HCT116 (cell line): ENCODE data around the gene DNAAF5. TPM values are rescaled to one million over a fixed set of nuclear protein-coding genes. Genes with fewer than 3 reads are reported as not detected.

Experiments
- ATAC-seq: fragments of 200-7000 bp; cut with Tn5 transposase; 2 replicates; pipeline ENCODE4 v1.9.1; 2020; ENCODE audit warnings: mild to moderate bottlenecking, moderate library complexity
- BruUV-seq: library from RNA; stranded (reverse); fragments of 400-500 nt; replicated peaks from 2 replicates; lab custom pipeline; 2021; lab: Mats Ljungman, UMichigan
- CTCF ChIA-PET: fragments of 300-600 bp; sonication (Branson Sonifier 250); formaldehyde crosslinking; loops from one replicate; lab custom pipeline; 2021; ENCODE audit warnings: antibody characterized with exemption; lab: Charles Lee
- POLR2A ChIA-PET: fragments of 300-600, 350-600 bp; sonication (Branson Sonifier 250); formaldehyde crosslinking; loops from one replicate; lab custom pipeline; 2021; ENCODE audit warnings: antibody characterized with exemption; lab: Charles Lee
- RAD21 ChIA-PET, 2 experiments: fragments of 300-600 bp; sonication (Branson Sonifier 250); formaldehyde crosslinking; loops; one replicate each; lab custom pipeline; 2023; ENCODE audit warnings: low total read pairs in 2 of 2; ENCODE audit not compliant: uncharacterized antibody in 2 of 2, unreplicated experiment in 2 of 2, low non-redundant PET in 1 of 2; lab: Charles Lee
- DNase-seq: peaks from one replicate; pipeline ENCODE4 v3.0.0-alpha.2; 2010; ENCODE audit warnings: low read depth, low spot score
- H2AFZ ChIP-seq: fragments of 200-600 bp; shearing (Covaris generic), sonication (generic); 2 replicates; pipeline ENCODE4 v1.6.1; 2017; ENCODE audit warnings: low read depth, mixed run types, mixed read lengths, antibody characterized with exemption, low read length; ENCODE audit not compliant: poor library complexity, severe bottlenecking
- H3K27ac ChIP-seq: 2 replicates; pipeline ENCODE4 v1.5.1; 2012; ENCODE audit warnings: low read depth, low read length
- H3K27me3 ChIP-seq: fragments of 200-600 bp; sonication (generic); 2 replicates; pipeline ENCODE4 v1.6.1; 2016; ENCODE audit warnings: mixed run types, low read length, mixed read lengths; ENCODE audit not compliant: insufficient read depth
- H3K36me3 ChIP-seq, 2 experiments: fragments of 200-500 bp in 1 of 2; fragments of 200-600 bp in 1 of 2; sonication (Bioruptor generic) in 1 of 2; sonication (generic) in 1 of 2; 2 replicates each; pipeline versions ENCODE4 v1.5.1 to v1.6.1; 2014 to 2016; ENCODE audit warnings: low read length in 2 of 2, inconsistent platforms in 1 of 2, mixed read lengths in 1 of 2, mixed run types in 1 of 2; ENCODE audit not compliant: insufficient read depth in 2 of 2, control insufficient read depth in 1 of 2
- H3K4me1 ChIP-seq, 2 experiments: fragments of 200-600 bp in 1 of 2; sonication (generic) in 1 of 2; 2 replicates each; pipeline versions ENCODE4 v1.5.1 to v1.6.1; 2012 to 2017; ENCODE audit warnings: low read length in 2 of 2, inconsistent platforms in 1 of 2, mild to moderate bottlenecking in 1 of 2, mixed read lengths in 1 of 2, mixed run types in 1 of 2, moderate library complexity in 1 of 2; ENCODE audit not compliant: insufficient read depth in 2 of 2, control insufficient read depth in 1 of 2
- H3K4me2 ChIP-seq: fragments of 200-600 bp; sonication (generic); 2 replicates; pipeline ENCODE4 v1.6.1; 2017; ENCODE audit warnings: mixed run types, low read length, mixed read lengths
- H3K4me3 ChIP-seq, 2 experiments: fragments of 200-600 bp in 1 of 2; sonication (generic) in 1 of 2; replicated peaks in 1 of 2; 2 replicates each; pipeline ENCODE4 v1.5.1; 2011 to 2016; ENCODE audit warnings: low read length in 2 of 2, control low read depth in 1 of 2, low read depth in 1 of 2, mild to moderate bottlenecking in 1 of 2, mixed read lengths in 1 of 2, mixed run types in 1 of 2
- H3K79me2 ChIP-seq: fragments of 200-600 bp; sonication (generic); 2 replicates; pipeline ENCODE4 v1.6.1; 2017; ENCODE audit warnings: mild to moderate bottlenecking, mixed run types, low read length, moderate library complexity, mixed read lengths; ENCODE audit not compliant: insufficient read depth
- H3K9ac ChIP-seq: fragments of 200-600 bp; sonication (generic); 2 replicates; pipeline ENCODE4 v1.6.1; 2016; ENCODE audit warnings: low read length, mixed read lengths
- H3K9me2 ChIP-seq: fragments of 200-600 bp; sonication (generic), shearing (Covaris generic); 2 replicates; pipeline ENCODE4 v1.6.1; 2017; ENCODE audit warnings: mixed run types, mild to moderate bottlenecking, moderate library complexity; ENCODE audit not compliant: insufficient read depth
- H3K9me3 ChIP-seq, 2 experiments: fragments of 200-500 bp in 1 of 2; fragments of 200-600 bp in 1 of 2; sonication (Bioruptor generic) in 1 of 2; sonication (generic) in 1 of 2; 2 replicates each; pipeline ENCODE4 v1.6.1; 2014 to 2017; ENCODE audit warnings: low read length in 2 of 2, mixed read lengths in 2 of 2, inconsistent platforms in 1 of 2, low read depth in 1 of 2, mild to moderate bottlenecking in 1 of 2, mixed run types in 1 of 2, moderate library complexity in 1 of 2; ENCODE audit not compliant: control insufficient read depth in 1 of 2, insufficient read depth in 1 of 2
- H4K20me1 ChIP-seq: fragments of 200-600 bp; sonication (generic), shearing (Covaris generic); 2 replicates; pipeline ENCODE4 v1.6.1; 2017; ENCODE audit warnings: mixed run types, mild to moderate bottlenecking, moderate library complexity; ENCODE audit not compliant: insufficient read depth
- CBX3 ChIP-seq: IDR thresholded peaks from 2 replicates; pipeline ENCODE4 v1.6.1; 2012; ENCODE audit warnings: low read depth
- EGR1 ChIP-seq: IDR thresholded peaks from 2 replicates; pipeline ENCODE4 v1.6.1; 2012; ENCODE audit warnings: low read depth
- EZH2 ChIP-seq: fragments of 200-600 bp; sonication (generic); IDR thresholded peaks from 2 replicates; pipeline ENCODE4 v1.6.1; 2017; ENCODE audit warnings: antibody characterized with exemption, mixed run types
- FOSL1 ChIP-seq: IDR thresholded peaks from 2 replicates; pipeline ENCODE4 v1.6.1; 2012; ENCODE audit warnings: low read depth
- JUND ChIP-seq: IDR thresholded peaks from 2 replicates; pipeline ENCODE4 v1.6.1; 2012
- POLR2A ChIP-seq: IDR thresholded peaks from 2 replicates; pipeline ENCODE4 v1.7.0; 2011; ENCODE audit warnings: borderline replicate concordance; ENCODE audit not compliant: insufficient read depth, insufficient read length; ENCODE audit errors: extremely low read depth
- POLR2AphosphoS5 ChIP-seq: IDR thresholded peaks from 2 replicates; pipeline ENCODE4 v1.6.1; 2011; ENCODE audit warnings: mild to moderate bottlenecking, low read depth, low read length, moderate library complexity
- RAD21 ChIP-seq: IDR thresholded peaks from 2 replicates; pipeline ENCODE4 v1.6.1; 2012; ENCODE audit warnings: low read depth, mild to moderate bottlenecking
- SIN3A ChIP-seq: IDR thresholded peaks from 2 replicates; pipeline ENCODE4 v1.6.1; 2012; ENCODE audit warnings: low read depth
- TCF7L2 ChIP-seq: IDR thresholded peaks from 2 replicates; pipeline ENCODE4 v1.7.0; 2011; ENCODE audit warnings: borderline replicate concordance, inconsistent platforms; ENCODE audit not compliant: insufficient read depth, insufficient read length; ENCODE audit errors: extremely low read depth
- YY1 ChIP-seq: IDR thresholded peaks from 2 replicates; pipeline ENCODE4 v1.6.1; 2011; ENCODE audit warnings: low read length, low read depth, moderate library complexity, mild to moderate bottlenecking; ENCODE audit not compliant: insufficient replicate concordance; ENCODE audit errors: extremely low read depth
- ZNF274 ChIP-seq: fragments of 200-500 bp; sonication (Bioruptor generic); IDR thresholded peaks from 2 replicates; pipeline ENCODE4 v1.6.1; 2014; ENCODE audit warnings: mild to moderate bottlenecking, low read depth, low read length, inconsistent platforms
- intact Hi-C: fragments of 100-400 bp; cut with micrococcal nuclease; formaldehyde crosslinking; loops from 2 replicates; pipeline ENCODE4 v1.10.0; 2022
- total RNA-seq: library from RNA; stranded (reverse); gene quantifications from one replicate; pipeline ENCODE4 v1.2.1, GENCODE V29; 2021; ENCODE audit not compliant: unreplicated experiment
- TF ChIP-seq, protein P1 (sequence below): IDR thresholded peaks from 2 replicates; pipeline ENCODE4 v1.6.1; 2012
- TF ChIP-seq, protein P2 (sequence below), 3 experiments: fragments of 200-600 bp in 1 of 3; sonication (generic) in 1 of 3; IDR thresholded peaks in 2 of 3; conservative IDR thresholded peaks in 1 of 3; 2 replicates each; pipeline ENCODE4 v1.5.1; 2012 to 2017; ENCODE audit warnings: low read depth in 2 of 3, low read length in 2 of 3, antibody characterized with exemption in 1 of 3, borderline replicate concordance in 1 of 3, control low read depth in 1 of 3, mild to moderate bottlenecking in 1 of 3, mixed read lengths in 1 of 3, mixed run types in 1 of 3, moderate library complexity in 1 of 3; ENCODE audit not compliant: insufficient read depth in 1 of 3
- TF ChIP-seq, protein P3 (sequence below): IDR thresholded peaks from 2 replicates; pipeline ENCODE4 v1.6.1; 2012
- TF ChIP-seq, protein P4 (sequence below): IDR thresholded peaks from 2 replicates; pipeline ENCODE4 v1.6.1; 2012; ENCODE audit warnings: low read depth

Gene DNAAF5
- total RNA-seq, 1 experiment from 2014 or later = 69.4 TPM

DNA sequence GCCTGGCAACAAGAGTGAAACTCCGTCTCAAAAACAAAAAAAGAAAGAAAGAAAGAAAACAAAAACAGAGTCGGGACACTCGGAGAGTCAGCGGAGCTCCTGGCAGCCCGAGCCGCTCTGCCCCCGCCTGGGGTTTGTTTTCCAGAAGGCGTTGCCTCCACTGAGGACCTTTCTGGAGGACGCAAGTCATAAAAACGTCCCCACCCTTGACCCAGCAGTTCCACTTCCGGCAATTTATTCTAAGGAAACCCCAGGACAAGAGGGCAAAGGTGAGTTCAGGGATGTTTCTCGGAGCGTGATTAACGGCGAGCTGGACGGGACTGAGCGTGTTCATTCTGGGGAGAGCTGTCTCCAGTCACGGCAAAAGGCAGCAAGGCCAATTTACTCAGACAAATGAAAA, 78.8 kb downstream of the DNAAF5 start:
- DNase-seq = no peak
- no peaks in the 10 kb centered on the region for H3K36me3 ChIP-seq
- H3K4me3 ChIP-seq = no peak overlapping the region
- intact Hi-C loops = no loop called here
- no peaks in the 10 kb centered on the region for H4K20me1 ChIP-seq
- CTCF ChIA-PET = no interaction called here
- TF ChIP-seq TCF7L2 = no peak
- TF ChIP-seq RAD21 = no peak
- no peak for TF ChIP-seq POLR2AphosphoS5
- no peak for TF ChIP-seq EZH2
- TF ChIP-seq, protein P1, sequence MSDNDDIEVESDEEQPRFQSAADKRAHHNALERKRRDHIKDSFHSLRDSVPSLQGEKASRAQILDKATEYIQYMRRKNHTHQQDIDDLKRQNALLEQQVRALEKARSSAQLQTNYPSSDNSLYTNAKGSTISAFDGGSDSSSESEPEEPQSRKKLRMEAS = no peak
- TF ChIP-seq FOSL1 = no peak
- TF ChIP-seq POLR2A = no peak
- no peak for TF ChIP-seq ZNF274
- no peak for TF ChIP-seq EGR1
- TF ChIP-seq, protein P2, sequence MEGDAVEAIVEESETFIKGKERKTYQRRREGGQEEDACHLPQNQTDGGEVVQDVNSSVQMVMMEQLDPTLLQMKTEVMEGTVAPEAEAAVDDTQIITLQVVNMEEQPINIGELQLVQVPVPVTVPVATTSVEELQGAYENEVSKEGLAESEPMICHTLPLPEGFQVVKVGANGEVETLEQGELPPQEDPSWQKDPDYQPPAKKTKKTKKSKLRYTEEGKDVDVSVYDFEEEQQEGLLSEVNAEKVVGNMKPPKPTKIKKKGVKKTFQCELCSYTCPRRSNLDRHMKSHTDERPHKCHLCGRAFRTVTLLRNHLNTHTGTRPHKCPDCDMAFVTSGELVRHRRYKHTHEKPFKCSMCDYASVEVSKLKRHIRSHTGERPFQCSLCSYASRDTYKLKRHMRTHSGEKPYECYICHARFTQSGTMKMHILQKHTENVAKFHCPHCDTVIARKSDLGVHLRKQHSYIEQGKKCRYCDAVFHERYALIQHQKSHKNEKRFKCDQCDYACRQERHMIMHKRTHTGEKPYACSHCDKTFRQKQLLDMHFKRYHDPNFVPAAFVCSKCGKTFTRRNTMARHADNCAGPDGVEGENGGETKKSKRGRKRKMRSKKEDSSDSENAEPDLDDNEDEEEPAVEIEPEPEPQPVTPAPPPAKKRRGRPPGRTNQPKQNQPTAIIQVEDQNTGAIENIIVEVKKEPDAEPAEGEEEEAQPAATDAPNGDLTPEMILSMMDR (IDR thresholded peaks at IDR 0.05 in 2 of 3, conservative IDR thresholded peaks at IDR 0.05 in 1 of 3; ENCODE audit: borderline replicate concordance in 1 of 3, insufficient read depth in 1 of 3, low read depth in 2 of 3, low read length in 2 of 3) = no peak
- no peak for TF ChIP-seq JUND
- TF ChIP-seq, protein P3, sequence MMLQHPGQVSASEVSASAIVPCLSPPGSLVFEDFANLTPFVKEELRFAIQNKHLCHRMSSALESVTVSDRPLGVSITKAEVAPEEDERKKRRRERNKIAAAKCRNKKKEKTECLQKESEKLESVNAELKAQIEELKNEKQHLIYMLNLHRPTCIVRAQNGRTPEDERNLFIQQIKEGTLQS = no peak
- TF ChIP-seq YY1 = no peak
- TF ChIP-seq, protein P4, sequence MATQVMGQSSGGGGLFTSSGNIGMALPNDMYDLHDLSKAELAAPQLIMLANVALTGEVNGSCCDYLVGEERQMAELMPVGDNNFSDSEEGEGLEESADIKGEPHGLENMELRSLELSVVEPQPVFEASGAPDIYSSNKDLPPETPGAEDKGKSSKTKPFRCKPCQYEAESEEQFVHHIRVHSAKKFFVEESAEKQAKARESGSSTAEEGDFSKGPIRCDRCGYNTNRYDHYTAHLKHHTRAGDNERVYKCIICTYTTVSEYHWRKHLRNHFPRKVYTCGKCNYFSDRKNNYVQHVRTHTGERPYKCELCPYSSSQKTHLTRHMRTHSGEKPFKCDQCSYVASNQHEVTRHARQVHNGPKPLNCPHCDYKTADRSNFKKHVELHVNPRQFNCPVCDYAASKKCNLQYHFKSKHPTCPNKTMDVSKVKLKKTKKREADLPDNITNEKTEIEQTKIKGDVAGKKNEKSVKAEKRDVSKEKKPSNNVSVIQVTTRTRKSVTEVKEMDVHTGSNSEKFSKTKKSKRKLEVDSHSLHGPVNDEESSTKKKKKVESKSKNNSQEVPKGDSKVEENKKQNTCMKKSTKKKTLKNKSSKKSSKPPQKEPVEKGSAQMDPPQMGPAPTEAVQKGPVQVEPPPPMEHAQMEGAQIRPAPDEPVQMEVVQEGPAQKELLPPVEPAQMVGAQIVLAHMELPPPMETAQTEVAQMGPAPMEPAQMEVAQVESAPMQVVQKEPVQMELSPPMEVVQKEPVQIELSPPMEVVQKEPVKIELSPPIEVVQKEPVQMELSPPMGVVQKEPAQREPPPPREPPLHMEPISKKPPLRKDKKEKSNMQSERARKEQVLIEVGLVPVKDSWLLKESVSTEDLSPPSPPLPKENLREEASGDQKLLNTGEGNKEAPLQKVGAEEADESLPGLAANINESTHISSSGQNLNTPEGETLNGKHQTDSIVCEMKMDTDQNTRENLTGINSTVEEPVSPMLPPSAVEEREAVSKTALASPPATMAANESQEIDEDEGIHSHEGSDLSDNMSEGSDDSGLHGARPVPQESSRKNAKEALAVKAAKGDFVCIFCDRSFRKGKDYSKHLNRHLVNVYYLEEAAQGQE = no peak
- no peak for TF ChIP-seq CBX3
- no peak for TF ChIP-seq SIN3A
- TF ChIP-seq, all 23 proteins: peak for 0
- Histone ChIP-seq H3K4me1 (peaks cover 0 to 2% of the 10 kb centered on the region in 2 experiments; a peak in 1 of 4 replicates), H3K27ac (no peak overlapping the region), H3K9ac (no peak overlapping the region), H3K27me3 (no peaks in the 10 kb centered on the region), H3K4me2 (no peak overlapping the region), H3K79me2 (no peaks in the 10 kb centered on the region), H3K9me3 (no peaks in the 10 kb centered on the region; a peak in 1 of 4 replicates), H3K9me2 (no peaks in the 10 kb centered on the region), H2AFZ (no peak overlapping the region)
- ChIA-PET POLR2A (no interaction called here), RAD21 (no interaction called here)
- no peak for ATAC-seq
- BruUV-seq = no TSS peak
